Liver (tissue), 3 donors: Measurements from ENCODE around the gene EBF3.

Experiments used
- REST ChIP-seq: IDR thresholded peaks from 2 replicates; pipeline ENCODE4 v1.6.1; 2016; ENCODE audit warnings: antibody characterized with exemption, mild to moderate bottlenecking
- SP1 ChIP-seq: IDR thresholded peaks from 2 replicates; pipeline ENCODE4 v1.6.1; 2018; ENCODE audit warnings: antibody characterized with exemption, mild to moderate bottlenecking
- TAF1 ChIP-seq: conservative IDR thresholded peaks from 2 replicates; pipeline ENCODE4 v1.6.1; 2016; ENCODE audit warnings: antibody characterized with exemption, mild to moderate bottlenecking
- YY1 ChIP-seq: IDR thresholded peaks from 2 replicates; pipeline ENCODE4 v1.6.1; 2016; ENCODE audit warnings: antibody characterized with exemption, mild to moderate bottlenecking
- TF ChIP-seq, protein P1 (sequence below): fragments of 150-350 bp; IDR thresholded peaks from 2 replicates; pipeline ENCODE4 v1.5.1; 2017; ENCODE audit warnings: improper control_type of control experiment, low read depth, low read length; ENCODE audit not compliant: missing input control
- donor health status: healthy.
- donor health status: healthy.

GRCh38 chr10:129815898-129816655, 148.0 kb downstream of the EBF3 start:
- TF ChIP-seq REST (no peak), TAF1 (no peak), YY1 (no peak), SP1 (no peak)
- TF ChIP-seq, protein P1, sequence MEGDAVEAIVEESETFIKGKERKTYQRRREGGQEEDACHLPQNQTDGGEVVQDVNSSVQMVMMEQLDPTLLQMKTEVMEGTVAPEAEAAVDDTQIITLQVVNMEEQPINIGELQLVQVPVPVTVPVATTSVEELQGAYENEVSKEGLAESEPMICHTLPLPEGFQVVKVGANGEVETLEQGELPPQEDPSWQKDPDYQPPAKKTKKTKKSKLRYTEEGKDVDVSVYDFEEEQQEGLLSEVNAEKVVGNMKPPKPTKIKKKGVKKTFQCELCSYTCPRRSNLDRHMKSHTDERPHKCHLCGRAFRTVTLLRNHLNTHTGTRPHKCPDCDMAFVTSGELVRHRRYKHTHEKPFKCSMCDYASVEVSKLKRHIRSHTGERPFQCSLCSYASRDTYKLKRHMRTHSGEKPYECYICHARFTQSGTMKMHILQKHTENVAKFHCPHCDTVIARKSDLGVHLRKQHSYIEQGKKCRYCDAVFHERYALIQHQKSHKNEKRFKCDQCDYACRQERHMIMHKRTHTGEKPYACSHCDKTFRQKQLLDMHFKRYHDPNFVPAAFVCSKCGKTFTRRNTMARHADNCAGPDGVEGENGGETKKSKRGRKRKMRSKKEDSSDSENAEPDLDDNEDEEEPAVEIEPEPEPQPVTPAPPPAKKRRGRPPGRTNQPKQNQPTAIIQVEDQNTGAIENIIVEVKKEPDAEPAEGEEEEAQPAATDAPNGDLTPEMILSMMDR: no peak
